ENCODE measurements around the gene ZBTB21.

Gene ZBTB21

DNA sequence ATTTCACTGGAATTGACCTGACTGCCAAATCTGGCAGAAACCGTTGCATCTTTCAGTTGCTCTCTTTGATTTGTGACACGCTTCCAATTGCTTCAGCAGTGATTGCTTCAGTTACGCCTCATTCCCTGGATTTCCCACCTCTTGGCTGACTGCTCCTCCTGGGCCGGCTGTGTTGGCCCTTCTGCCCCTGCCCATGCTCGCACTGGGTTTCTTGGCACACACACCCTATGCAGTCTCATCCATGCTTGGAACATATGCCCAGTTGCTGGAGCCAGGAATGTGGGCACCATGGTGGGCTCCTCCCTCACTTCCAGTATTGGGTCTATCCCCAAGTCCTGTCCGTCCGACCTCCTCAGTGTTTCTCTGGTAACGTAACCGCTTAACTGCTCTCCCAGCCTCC is 2.2 kb upstream of the ZBTB21 start:
- H3K79me2 ChIP-seq (ENCODE audit: control insufficient read depth, low read length), result peaks cover 22% of the 10 kb centered on the region
- H3K9me3 ChIP-seq (ENCODE audit: control insufficient read depth, insufficient read depth, low read length), result no peaks in the 10 kb centered on the region
- H3K4me1 ChIP-seq (ENCODE audit: control insufficient read depth, low read length), result peaks cover 27% of the 10 kb centered on the region
- no peak overlapping the region for H3K4me3 ChIP-seq (ENCODE audit: low read length)
- no peaks in the 10 kb centered on the region for H4K20me1 ChIP-seq (ENCODE audit: control insufficient read depth, insufficient read depth, low read depth, low read length)
- H3K36me3 ChIP-seq (ENCODE audit: control insufficient read depth, low read length), result peaks cover 7% of the 10 kb centered on the region
- peaks cover 9% of the 10 kb centered on the region for H3F3A ChIP-seq (ENCODE audit: control insufficient read depth, insufficient read depth)
- no peaks in the 10 kb centered on the region for H3K9me2 ChIP-seq (replicated peaks; ENCODE audit: control insufficient read depth, low read length)
- no peaks in the 10 kb centered on the region for H3K27me3 ChIP-seq (ENCODE audit: control insufficient read depth, low read length)
- no peak for TF ChIP-seq EZH2phosphoT487 (IDR thresholded peaks at IDR 0.05; ENCODE audit: borderline replicate concordance, low read length)
- TF ChIP-seq, protein P1, sequence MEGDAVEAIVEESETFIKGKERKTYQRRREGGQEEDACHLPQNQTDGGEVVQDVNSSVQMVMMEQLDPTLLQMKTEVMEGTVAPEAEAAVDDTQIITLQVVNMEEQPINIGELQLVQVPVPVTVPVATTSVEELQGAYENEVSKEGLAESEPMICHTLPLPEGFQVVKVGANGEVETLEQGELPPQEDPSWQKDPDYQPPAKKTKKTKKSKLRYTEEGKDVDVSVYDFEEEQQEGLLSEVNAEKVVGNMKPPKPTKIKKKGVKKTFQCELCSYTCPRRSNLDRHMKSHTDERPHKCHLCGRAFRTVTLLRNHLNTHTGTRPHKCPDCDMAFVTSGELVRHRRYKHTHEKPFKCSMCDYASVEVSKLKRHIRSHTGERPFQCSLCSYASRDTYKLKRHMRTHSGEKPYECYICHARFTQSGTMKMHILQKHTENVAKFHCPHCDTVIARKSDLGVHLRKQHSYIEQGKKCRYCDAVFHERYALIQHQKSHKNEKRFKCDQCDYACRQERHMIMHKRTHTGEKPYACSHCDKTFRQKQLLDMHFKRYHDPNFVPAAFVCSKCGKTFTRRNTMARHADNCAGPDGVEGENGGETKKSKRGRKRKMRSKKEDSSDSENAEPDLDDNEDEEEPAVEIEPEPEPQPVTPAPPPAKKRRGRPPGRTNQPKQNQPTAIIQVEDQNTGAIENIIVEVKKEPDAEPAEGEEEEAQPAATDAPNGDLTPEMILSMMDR (IDR thresholded peaks at IDR 0.05; ENCODE audit: low read depth, low read length, poor library complexity, severe bottlenecking), result no peak
- H3K4me2 ChIP-seq (ENCODE audit: low read length), result no peak overlapping the region
- H3K27ac ChIP-seq (ENCODE audit: low read depth, low read length), result no peak overlapping the region

DNA sequence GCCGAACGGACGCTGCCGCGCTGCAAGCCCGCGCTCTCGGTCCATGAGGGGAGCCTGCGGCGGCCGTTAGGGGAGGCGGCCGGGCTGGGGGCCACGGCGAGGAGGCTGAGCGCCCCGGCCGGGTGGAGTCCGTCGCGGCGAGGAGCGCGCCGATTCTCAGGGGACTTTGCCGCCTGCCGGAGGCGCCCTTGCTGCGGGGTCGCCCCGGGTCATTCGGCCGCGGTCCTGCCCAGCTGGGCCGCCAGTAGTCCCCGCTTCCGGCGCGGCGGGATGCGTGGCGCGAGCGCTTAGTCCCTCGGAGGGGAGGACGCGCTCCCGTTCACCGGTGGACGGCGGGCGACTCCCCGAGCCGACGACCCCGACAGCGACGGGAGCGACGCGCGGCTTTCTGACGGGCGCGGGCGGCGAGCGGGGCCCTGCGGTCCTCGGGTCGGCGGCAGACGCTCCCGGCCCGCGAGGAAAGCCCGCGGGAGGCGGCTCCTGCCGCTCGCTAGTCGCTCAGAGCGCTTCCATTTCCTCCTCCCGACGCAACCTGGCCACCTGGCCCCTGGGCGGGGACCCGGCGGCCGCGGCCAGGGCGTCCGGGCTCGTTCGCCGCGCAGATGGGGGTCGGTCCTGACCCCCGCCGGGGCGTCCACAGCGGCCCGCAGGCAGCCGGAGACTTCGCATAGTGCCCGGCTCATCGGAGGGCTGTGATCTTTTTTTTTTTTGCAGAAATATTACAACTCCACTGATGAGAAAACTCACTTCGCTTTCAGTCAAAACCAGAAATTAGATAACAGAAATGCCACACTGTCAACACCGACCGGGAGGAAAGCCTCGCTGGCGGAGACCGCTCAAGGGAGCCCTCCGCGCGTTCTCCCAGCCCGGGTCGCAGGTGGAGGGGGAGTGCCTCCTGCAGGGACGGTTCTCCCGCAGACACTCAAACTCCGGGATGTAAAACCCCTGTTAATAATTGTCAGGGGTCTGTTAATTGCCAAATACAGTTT is 641 bp upstream of the ZBTB21 start:
- no peaks in the 10 kb centered on the region for H3K9me3 ChIP-seq (ENCODE audit: control insufficient read depth, insufficient read depth, low read length)
- H3F3A ChIP-seq (ENCODE audit: control insufficient read depth, insufficient read depth), result peaks cover 9% of the 10 kb centered on the region
- H4K20me1 ChIP-seq (ENCODE audit: control insufficient read depth, insufficient read depth, low read depth, low read length), result no peaks in the 10 kb centered on the region
- no peaks in the 10 kb centered on the region for H3K27me3 ChIP-seq (ENCODE audit: control insufficient read depth, low read length)
- H3K36me3 ChIP-seq (ENCODE audit: control insufficient read depth, low read length), result peaks cover 15% of the 10 kb centered on the region
- H3K4me3 ChIP-seq (ENCODE audit: low read length), result peak overlapping the region; percentile 94
- H3K4me1 ChIP-seq (ENCODE audit: control insufficient read depth, low read length), result peaks cover 25% of the 10 kb centered on the region
- H3K9me2 ChIP-seq (replicated peaks; ENCODE audit: control insufficient read depth, low read length), result no peaks in the 10 kb centered on the region
- peak overlapping the region; percentile 65 for H3K4me2 ChIP-seq (ENCODE audit: low read length)
- H3K27ac ChIP-seq (ENCODE audit: low read depth, low read length), result peak overlapping the region; percentile 44
- TF ChIP-seq, protein P1 (IDR thresholded peaks at IDR 0.05; ENCODE audit: low read depth, low read length, poor library complexity, severe bottlenecking), result no peak
- TF ChIP-seq EZH2phosphoT487 (IDR thresholded peaks at IDR 0.05; ENCODE audit: borderline replicate concordance, low read length), result no peak
- H3K79me2 ChIP-seq (ENCODE audit: control insufficient read depth, low read length), result peaks cover 34% of the 10 kb centered on the region

DNA sequence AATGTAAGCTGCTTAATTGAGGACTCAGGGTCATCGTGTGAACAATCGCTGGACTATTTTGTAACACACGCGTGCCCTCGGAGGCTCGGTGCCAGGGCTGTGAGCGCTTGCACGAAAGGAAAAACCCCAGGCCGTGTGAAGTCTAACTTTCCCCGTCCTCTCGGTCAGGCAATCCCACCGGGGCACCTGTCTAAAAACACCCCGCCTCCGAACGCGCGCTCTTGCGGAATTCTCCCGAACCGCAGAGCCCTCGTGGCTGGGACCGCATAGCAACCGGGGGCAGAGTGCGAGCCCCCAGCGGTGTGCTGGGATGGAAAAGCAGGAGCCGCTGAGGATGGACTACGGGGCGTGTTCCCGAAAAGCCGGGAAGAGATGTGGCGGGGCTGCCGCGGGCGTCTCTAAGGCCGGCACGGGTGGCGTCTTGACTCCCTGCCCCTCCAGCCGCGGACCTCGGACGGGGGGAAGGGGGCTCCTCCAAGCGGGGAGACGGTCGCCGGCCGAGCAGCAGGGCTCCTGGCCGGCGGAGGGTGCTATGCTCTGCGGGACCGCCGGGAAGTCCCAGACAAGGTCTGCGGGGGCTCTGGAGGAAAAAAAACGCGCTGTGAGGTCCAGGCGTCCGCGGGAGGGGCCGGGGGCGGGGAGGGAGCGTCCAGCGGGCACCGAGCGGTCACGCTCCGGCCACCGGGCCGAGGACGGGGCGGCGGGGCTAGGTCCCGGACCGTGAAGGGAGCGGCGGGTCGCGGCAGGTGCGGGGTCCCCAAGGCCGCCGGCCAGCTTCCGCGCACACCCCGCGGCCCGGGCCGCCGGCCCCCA is 936 bp downstream of the ZBTB21 start:
- H3F3A ChIP-seq (ENCODE audit: control insufficient read depth, insufficient read depth), result peaks cover 9% of the 10 kb centered on the region
- H3K9me3 ChIP-seq (ENCODE audit: control insufficient read depth, insufficient read depth, low read length), result no peaks in the 10 kb centered on the region
- TF ChIP-seq EZH2phosphoT487 (IDR thresholded peaks at IDR 0.05; ENCODE audit: borderline replicate concordance, low read length), result no peak
- TF ChIP-seq, protein P1 (IDR thresholded peaks at IDR 0.05; ENCODE audit: low read depth, low read length, poor library complexity, severe bottlenecking), result peak; percentile 59
- H3K4me1 ChIP-seq (ENCODE audit: control insufficient read depth, low read length), result peaks cover 25% of the 10 kb centered on the region
- no peaks in the 10 kb centered on the region for H3K27me3 ChIP-seq (ENCODE audit: control insufficient read depth, low read length)
- H4K20me1 ChIP-seq (ENCODE audit: control insufficient read depth, insufficient read depth, low read depth, low read length), result no peaks in the 10 kb centered on the region
- peak overlapping the region; percentile 77 for H3K27ac ChIP-seq (ENCODE audit: low read depth, low read length)
- H3K4me2 ChIP-seq (ENCODE audit: low read length), result peak overlapping the region; percentile 79
- no peaks in the 10 kb centered on the region for H3K9me2 ChIP-seq (replicated peaks; ENCODE audit: control insufficient read depth, low read length)
- H3K36me3 ChIP-seq (ENCODE audit: control insufficient read depth, low read length), result peaks cover 15% of the 10 kb centered on the region
- H3K79me2 ChIP-seq (ENCODE audit: control insufficient read depth, low read length), result peaks cover 50% of the 10 kb centered on the region
- peak overlapping the region; percentile 94 for H3K4me3 ChIP-seq (ENCODE audit: low read length)

Measured in DOHH2 (cell line).